Neuronal stem cell (in vitro differentiated cells): ENCODE data around the gene CEACAM20.

Experiments
- DNase-seq: peaks from one replicate; pipeline ENCODE4 v3.0.0-alpha.2; 2013; ENCODE audit warnings: low spot score
- H2AFZ ChIP-seq: one replicate; pipeline ENCODE4 v1.6.1; 2013; ENCODE audit warnings: mild to moderate bottlenecking, low read length, inconsistent platforms
- H2AK5ac ChIP-seq: 2 replicates; pipeline ENCODE4 v1.6.1; 2013; ENCODE audit warnings: low read depth, mild to moderate bottlenecking, inconsistent platforms, low read length, moderate library complexity, mixed read lengths
- H2BK120ac ChIP-seq: 2 replicates; pipeline ENCODE4 v1.6.1; 2013; ENCODE audit warnings: low read depth, mild to moderate bottlenecking, inconsistent platforms, low read length, moderate library complexity, mixed read lengths
- H2BK12ac ChIP-seq: one replicate; pipeline ENCODE4 v1.6.1; 2013; ENCODE audit warnings: low read length, inconsistent platforms
- H2BK15ac ChIP-seq: 2 replicates; pipeline ENCODE4 v1.6.1; 2013; ENCODE audit warnings: mild to moderate bottlenecking, low read length, inconsistent platforms, mixed read lengths
- H2BK5ac ChIP-seq: one replicate; pipeline ENCODE4 v1.6.1; 2013; ENCODE audit warnings: inconsistent platforms, mild to moderate bottlenecking, low read length, moderate library complexity
- H3K14ac ChIP-seq: one replicate; pipeline ENCODE4 v1.6.1; 2013; ENCODE audit warnings: low read length, inconsistent platforms
- H3K18ac ChIP-seq: 2 replicates; pipeline ENCODE4 v1.6.1; 2013; ENCODE audit warnings: low read length, inconsistent platforms
- H3K23ac ChIP-seq: 2 replicates; pipeline ENCODE4 v1.6.1; 2013; ENCODE audit warnings: low read depth, mild to moderate bottlenecking, mixed read lengths, low read length, inconsistent platforms; ENCODE audit not compliant: poor library complexity
- H3K27ac ChIP-seq: replicated peaks from 3 replicates; pipeline ENCODE4 v1.5.1; 2013; ENCODE audit warnings: low read length, inconsistent platforms
- H3K27me3 ChIP-seq, 3 experiments: 2 replicates each; pipeline ENCODE4 v1.6.1; 2013; ENCODE audit warnings: low read length in 3 of 3, mild to moderate bottlenecking in 2 of 3, inconsistent platforms in 1 of 3, low read depth in 1 of 3, mixed read lengths in 1 of 3, moderate library complexity in 1 of 3; ENCODE audit not compliant: control insufficient read depth in 3 of 3, insufficient read depth in 3 of 3
- H3K36me3 ChIP-seq, 2 donors: replicated peaks in 1 of 2; 2 replicates each; pipeline ENCODE4 v1.6.1; 2013; ENCODE audit warnings: low read length in 2 of 2; ENCODE audit not compliant: control insufficient read depth in 2 of 2, insufficient read depth in 2 of 2
- H3K4ac ChIP-seq: 2 replicates; pipeline ENCODE4 v1.6.1; 2013; ENCODE audit warnings: inconsistent platforms, mild to moderate bottlenecking, low read length, moderate library complexity
- H3K4me1 ChIP-seq, 2 donors: 1 replicate in 1 of 2; 2 replicates in 1 of 2; pipeline ENCODE4 v1.6.1; 2013; ENCODE audit warnings: low read length in 2 of 2, low read depth in 1 of 2; ENCODE audit not compliant: control insufficient read depth in 2 of 2, insufficient read depth in 1 of 2
- H3K4me2 ChIP-seq: one replicate; pipeline ENCODE4 v1.6.1; 2013; ENCODE audit warnings: mild to moderate bottlenecking, low read length, inconsistent platforms; ENCODE audit not compliant: insufficient read depth, poor library complexity, severe bottlenecking
- H3K4me3 ChIP-seq, 2 donors: 2 replicates each; pipeline ENCODE4 v1.5.1; 2013; ENCODE audit warnings: low read length in 2 of 2, mild to moderate bottlenecking in 2 of 2, inconsistent platforms in 1 of 2, moderate library complexity in 1 of 2
- H3K79me1 ChIP-seq: one replicate; pipeline ENCODE4 v1.6.1; 2013; ENCODE audit warnings: low read depth, mild to moderate bottlenecking, inconsistent platforms, low read length, moderate library complexity
- H3K9ac ChIP-seq: one replicate; pipeline ENCODE4 v1.6.1; 2013; ENCODE audit warnings: mild to moderate bottlenecking, low read depth, low read length, inconsistent platforms; ENCODE audit not compliant: poor library complexity
- H3K9me3 ChIP-seq, 2 donors: replicated peaks in 1 of 2; 2 replicates each; pipeline versions ENCODE3 to v1.6.1; 2013; ENCODE audit warnings: low read length in 2 of 2, mild to moderate bottlenecking in 2 of 2, inconsistent platforms in 1 of 2, low read depth in 1 of 2, mixed read lengths in 1 of 2, moderate library complexity in 1 of 2; ENCODE audit not compliant: control insufficient read depth in 2 of 2, insufficient read depth in 1 of 2
- H4K8ac ChIP-seq: one replicate; pipeline ENCODE4 v1.6.1; 2013; ENCODE audit warnings: low read depth, mild to moderate bottlenecking, inconsistent platforms, low read length, moderate library complexity
- H4K91ac ChIP-seq: one replicate; pipeline ENCODE4 v1.6.1; 2013; ENCODE audit warnings: low read length, low read depth, mild to moderate bottlenecking, inconsistent platforms; ENCODE audit not compliant: poor library complexity
- whole genome bisulfite sequencing, 2 donors: extraction: QIAGEN DNeasy Blood & Tissue Kit; methylation state at CpG; one replicate each; pipeline ENCODE4 v1.1.7; 2013; ENCODE audit warnings: missing lambda C conversion rate in 2 of 2, mixed read lengths in 1 of 2; ENCODE audit not compliant: insufficient read length in 2 of 2, insufficient replicate concordance in 1 of 2; ENCODE audit errors: extremely low coverage in 2 of 2; 5-methylcytosine and 5-hydroxymethylcytosine counted together

Gene CEACAM20

DNA sequence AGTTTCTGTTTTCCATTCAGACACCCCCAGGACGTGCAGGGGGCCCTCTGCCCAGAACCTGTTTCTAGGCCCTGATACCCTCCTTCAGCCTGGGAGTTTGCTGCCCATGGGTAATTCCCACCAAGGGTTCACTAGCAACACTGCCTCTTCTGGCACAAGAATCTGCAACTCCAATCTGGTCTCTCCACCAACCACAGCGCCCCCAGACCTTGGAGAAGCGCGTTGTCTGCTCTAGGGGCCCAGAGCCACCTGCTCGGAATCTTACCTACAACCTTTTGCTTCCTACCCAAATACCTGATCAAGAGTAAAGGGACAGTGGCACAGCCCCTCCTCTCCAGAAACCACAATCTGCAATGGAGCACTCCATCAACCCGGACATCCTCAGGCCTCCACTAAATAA lies 29.9 kb downstream of the CEACAM20 start:
- Histone ChIP-seq H2BK15ac (no peak overlapping the region), H3K4me2 (peak overlapping the region; percentile 68), H3K4me3 (peak overlapping the region; percentile 65 to 96), H2AFZ (peak overlapping the region; percentile 94), H3K14ac (no peak overlapping the region), H3K9ac (peak overlapping the region; percentile 89), H3K4me1 (peaks cover 0 to 6% of the 10 kb centered on the region in 2 donors), H3K9me3 (peaks cover 37 to 54% of the 10 kb centered on the region in 2 donors), H2BK5ac (peak overlapping the region; percentile 97), H2BK120ac (peak overlapping the region; percentile 9), H3K4ac (no peak overlapping the region), H3K27ac (peak overlapping the region; percentile 78), H4K8ac (no peak overlapping the region), H3K18ac (peak overlapping the region; percentile 98), H4K91ac (no peak overlapping the region), H3K36me3 (peaks cover 27 to 45% of the 10 kb centered on the region in 2 donors), H2BK12ac (no peak overlapping the region), H2AK5ac (peak overlapping the region; percentile 87), H3K23ac (peak overlapping the region; percentile 86), H3K27me3 (no peaks in the 10 kb centered on the region), H3K79me1 (peaks cover 26% of the 10 kb centered on the region)
- no peak for DNase-seq
- no CpG with 5 or more reads among the region's 6 CpGs for WGBS, 2 donors

DNA sequence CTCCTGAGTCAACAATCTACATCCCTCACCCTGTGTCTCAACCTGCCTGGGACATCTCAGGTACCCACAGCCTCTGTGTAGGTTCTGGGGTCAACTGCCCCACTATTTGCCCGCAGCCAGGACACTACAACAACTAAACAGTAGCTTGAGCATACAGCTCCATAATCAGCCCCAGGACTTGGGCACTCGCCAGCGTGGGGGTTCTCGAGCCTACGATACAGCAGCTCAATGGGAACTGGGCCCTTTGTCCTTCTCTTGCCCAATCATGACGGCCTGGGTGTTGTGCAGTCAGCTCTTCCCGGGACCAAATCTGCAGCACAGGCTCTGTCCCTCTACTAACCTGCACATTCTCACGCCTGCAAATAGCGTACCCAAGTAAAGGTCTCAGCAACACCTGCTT lies 30.5 kb downstream of the CEACAM20 start:
- no peak overlapping the region for H3K18ac ChIP-seq
- DNase-seq: no peak
- H2BK120ac ChIP-seq: no peak overlapping the region
- H3K4me1 ChIP-seq: peaks cover 0 to 6% of the 10 kb centered on the region in 2 donors
- H3K27me3 ChIP-seq: no peaks in the 10 kb centered on the region
- no CpG with 5 or more reads among the region's 9 CpGs for WGBS, 2 donors
- peak overlapping the region; percentile 33 to 65 for H3K4me3 ChIP-seq
- H3K36me3 ChIP-seq: peaks cover 31 to 50% of the 10 kb centered on the region in 2 donors
- no peak overlapping the region for H2BK12ac ChIP-seq
- no peak overlapping the region for H4K8ac ChIP-seq
- H4K91ac ChIP-seq: no peak overlapping the region
- H2AFZ ChIP-seq: no peak overlapping the region
- peaks cover 38 to 59% of the 10 kb centered on the region in 2 donors for H3K9me3 ChIP-seq
- no peak overlapping the region for H2BK15ac ChIP-seq
- H3K4me2 ChIP-seq: no peak overlapping the region
- H3K14ac ChIP-seq: no peak overlapping the region
- no peak overlapping the region for H3K9ac ChIP-seq
- no peak overlapping the region for H2BK5ac ChIP-seq
- H3K79me1 ChIP-seq: peaks cover 26% of the 10 kb centered on the region
- H3K23ac ChIP-seq: no peak overlapping the region
- H3K4ac ChIP-seq: no peak overlapping the region
- H3K27ac ChIP-seq: no peak overlapping the region
- peak overlapping the region; percentile 24 for H2AK5ac ChIP-seq

DNA sequence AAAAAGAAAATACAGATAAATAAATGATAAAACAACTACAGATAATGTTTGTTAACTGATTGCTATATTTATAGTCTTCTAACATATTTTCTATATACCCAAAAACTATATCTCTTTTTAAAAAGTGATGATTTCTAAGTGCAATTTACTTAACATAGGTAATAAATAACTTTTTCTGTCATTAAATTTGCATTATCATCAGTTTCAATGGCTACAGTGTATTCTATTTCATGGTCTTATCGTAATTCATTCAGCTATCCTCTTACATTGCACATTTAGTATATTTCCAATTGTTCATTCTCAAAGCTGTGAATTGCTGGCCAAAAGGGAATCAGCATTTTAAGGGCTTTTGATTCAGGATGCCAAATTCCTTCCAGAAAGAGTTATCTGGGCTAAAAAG lies 32.8 kb downstream of the CEACAM20 start:
- Histone ChIP-seq H2BK5ac (no peak overlapping the region), H3K4me2 (no peak overlapping the region), H3K9me3 (peaks cover 56 to 82% of the 10 kb centered on the region in 2 donors), H2BK12ac (no peak overlapping the region), H2BK15ac (no peak overlapping the region), H3K18ac (no peak overlapping the region), H2AK5ac (no peak overlapping the region), H4K8ac (no peak overlapping the region), H4K91ac (no peak overlapping the region), H3K9ac (no peak overlapping the region), H3K27ac (no peak overlapping the region), H3K4me1 (peaks cover 0 to 6% of the 10 kb centered on the region in 2 donors), H3K23ac (no peak overlapping the region), H3K14ac (no peak overlapping the region), H3K4me3 (no peak overlapping the region), H2AFZ (no peak overlapping the region), H3K36me3 (peaks cover 46 to 73% of the 10 kb centered on the region in 2 donors), H2BK120ac (no peak overlapping the region), H3K4ac (no peak overlapping the region), H3K79me1 (peaks cover 28% of the 10 kb centered on the region), H3K27me3 (no peaks in the 10 kb centered on the region)
- no peak for DNase-seq
- WGBS, 2 donors: no CpG with 5 or more reads among the region's 1 CpG

DNA sequence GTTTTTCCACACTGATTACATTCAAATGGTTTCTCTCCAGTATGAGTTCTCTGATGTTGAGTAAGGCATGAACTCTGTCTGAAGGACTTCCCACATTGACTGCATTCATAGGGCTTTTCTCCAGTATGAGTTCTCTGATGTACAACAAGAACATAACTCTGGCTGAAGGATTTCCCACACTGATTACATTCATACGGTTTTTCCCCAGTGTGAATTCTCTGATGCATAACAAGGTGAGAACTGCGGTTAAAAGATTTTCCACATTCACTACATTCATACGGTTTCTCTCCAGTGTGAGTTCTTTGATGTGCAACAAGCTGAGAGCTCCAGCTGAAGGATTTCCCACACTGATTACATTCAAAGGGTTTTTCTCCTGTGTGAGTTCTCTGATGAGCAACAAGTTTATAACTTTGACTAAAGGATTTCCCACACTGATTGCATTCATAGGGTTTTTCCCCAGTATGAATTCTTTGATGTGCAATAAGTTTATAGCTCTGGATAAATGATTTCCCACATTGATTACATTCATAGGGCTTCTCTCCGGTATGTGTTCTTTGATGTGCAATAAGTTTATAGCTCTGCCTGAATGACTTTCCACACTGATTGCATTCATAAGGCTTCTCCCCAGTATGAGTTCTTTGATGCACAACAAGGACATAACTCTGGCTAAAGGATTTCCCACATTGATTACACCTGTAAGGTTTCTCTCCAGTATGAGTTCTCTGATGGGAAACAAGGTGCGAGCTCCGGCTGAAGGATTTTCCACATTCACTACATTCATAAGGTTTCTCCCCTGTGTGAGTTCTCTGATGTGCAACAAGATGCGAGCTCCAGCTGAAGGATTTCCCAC lies 52.7 kb downstream of the CEACAM20 start:
- no peak overlapping the region for H2BK120ac ChIP-seq
- H2AFZ ChIP-seq: no peak overlapping the region
- H2BK5ac ChIP-seq: no peak overlapping the region
- H3K9ac ChIP-seq: no peak overlapping the region
- H3K9me3 ChIP-seq: peaks cover 62 to 94% of the 10 kb centered on the region in 2 donors
- no peak overlapping the region for H2BK12ac ChIP-seq
- DNase-seq: no peak
- H2AK5ac ChIP-seq: no peak overlapping the region
- WGBS, 2 donors: no CpG with 5 or more reads among the region's 7 CpGs
- no peak overlapping the region for H3K4ac ChIP-seq
- H3K79me1 ChIP-seq: peaks cover 2% of the 10 kb centered on the region
- peaks cover 31 to 75% of the 10 kb centered on the region in 2 donors for H3K36me3 ChIP-seq
- H3K23ac ChIP-seq: no peak overlapping the region
- no peak overlapping the region for H4K8ac ChIP-seq
- no peak overlapping the region for H4K91ac ChIP-seq
- H3K14ac ChIP-seq: no peak overlapping the region
- H2BK15ac ChIP-seq: no peak overlapping the region
- no peak overlapping the region for H3K4me3 ChIP-seq
- H3K18ac ChIP-seq: no peak overlapping the region
- peaks cover 0 to 2% (median 0%) of the 10 kb centered on the region in 3 experiments for H3K27me3 ChIP-seq
- no peaks in the 10 kb centered on the region for H3K4me1 ChIP-seq
- no peak overlapping the region for H3K27ac ChIP-seq
- no peak overlapping the region for H3K4me2 ChIP-seq
